Measurements from ENCODE around the gene F2RL1.
"Not testable (repeated sequence)": the region's sequence is repeated elsewhere in the genome, so short reads cannot be mapped to it uniquely, and the experiment has no call there.

Gene F2RL1

GRCh38 chr5:76807296-76807695, 11.5 kb upstream of the F2RL1 start:
- DNase-seq = peak in 1 of 4 experiments; percentile 10

- DNase-seq = no peak
Measured at GRCh38 chr5:76808141-76808691, 10.6 kb upstream of the F2RL1 start.

- DNase-seq = no peak
Measured at GRCh38 chr5:76809141-76809540, 9.7 kb upstream of the F2RL1 start.

DNA sequence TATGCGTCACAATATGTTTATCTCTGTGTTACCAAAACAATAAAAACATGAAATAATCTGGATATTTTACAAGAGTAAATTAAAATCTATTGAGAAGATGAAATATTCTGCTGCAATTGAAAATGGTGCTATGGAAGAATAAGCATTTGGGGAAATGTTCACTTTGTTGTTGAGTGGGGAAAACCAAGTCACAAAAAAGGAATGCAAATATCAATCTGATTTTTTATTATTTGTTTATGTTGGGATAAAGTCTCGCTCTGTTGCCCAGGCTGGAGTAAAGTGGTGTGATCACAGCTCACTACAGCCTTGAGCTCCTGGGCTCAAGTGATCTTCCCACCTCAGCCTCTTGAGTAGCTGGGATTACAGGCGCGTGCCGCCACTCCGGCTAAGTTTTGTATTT, 8.6 kb upstream of the F2RL1 start:
- no peak for DNase-seq

DNA sequence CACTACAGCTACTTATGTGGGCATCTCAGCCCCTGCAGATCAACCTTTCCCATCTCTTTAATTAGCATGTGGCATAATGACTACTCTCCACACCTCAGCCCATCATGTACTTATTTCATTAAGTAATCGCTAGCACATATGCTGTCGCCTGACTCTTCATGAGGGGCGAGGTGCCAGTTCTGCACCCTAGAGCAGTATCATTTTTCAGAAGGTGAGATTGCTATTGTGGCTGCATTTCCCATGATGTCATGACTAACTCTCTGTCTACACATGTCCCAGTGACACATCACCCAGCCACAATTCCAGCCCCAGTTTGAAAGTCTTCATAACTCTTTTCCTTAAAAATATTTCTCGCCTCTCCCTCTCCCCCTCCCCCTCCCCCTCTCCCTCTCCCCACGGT, 7.6 kb upstream of the F2RL1 start:
- no peak for DNase-seq

GRCh38 chr5:76812209-76812608, 6.6 kb upstream of the F2RL1 start:
- DNase-seq = not testable (repeated sequence)

- DNase-seq = no peak
Measured at GRCh38 chr5:76813982-76814562, 4.8 kb upstream of the F2RL1 start.

DNA sequence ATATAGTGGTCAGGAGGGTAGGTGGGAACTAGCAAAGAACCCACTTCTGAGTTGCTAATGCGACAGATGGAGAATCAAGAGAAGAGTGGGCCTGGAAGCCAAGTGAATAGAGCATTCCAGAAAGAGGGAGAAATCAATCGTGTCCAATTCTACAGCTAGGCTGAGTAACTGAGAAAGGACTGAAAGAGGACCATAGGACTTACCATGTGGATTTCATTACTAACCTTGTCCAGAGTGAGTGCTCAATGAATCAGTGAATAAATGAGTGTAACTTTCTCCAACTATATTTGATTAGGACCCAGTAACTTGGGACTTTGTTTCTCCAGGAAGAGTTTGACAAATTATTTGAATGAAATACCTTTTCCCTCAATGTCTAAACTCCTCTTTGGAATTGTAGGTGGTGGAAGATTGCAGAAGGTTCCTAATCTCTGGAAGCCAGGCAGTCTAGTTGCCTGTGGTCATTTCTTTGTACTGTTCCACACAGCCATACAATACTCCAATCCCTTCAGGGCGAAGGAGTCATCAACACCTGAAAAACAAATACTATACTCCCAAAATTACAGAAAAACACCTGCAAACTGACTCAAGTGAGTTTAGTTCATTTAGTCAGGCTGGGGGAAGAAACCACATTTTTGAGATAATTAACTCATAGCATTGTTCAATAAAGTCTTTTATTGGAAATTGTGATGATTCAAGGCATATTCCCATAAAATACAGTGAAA, 2.6 kb upstream of the F2RL1 start:
- DNase-seq = no peak

GRCh38 chr5:76819851-76820525, 1.2 kb downstream of the F2RL1 start:
- peak in 2 of 4 experiments; percentile 5 to 9 for DNase-seq

DNA sequence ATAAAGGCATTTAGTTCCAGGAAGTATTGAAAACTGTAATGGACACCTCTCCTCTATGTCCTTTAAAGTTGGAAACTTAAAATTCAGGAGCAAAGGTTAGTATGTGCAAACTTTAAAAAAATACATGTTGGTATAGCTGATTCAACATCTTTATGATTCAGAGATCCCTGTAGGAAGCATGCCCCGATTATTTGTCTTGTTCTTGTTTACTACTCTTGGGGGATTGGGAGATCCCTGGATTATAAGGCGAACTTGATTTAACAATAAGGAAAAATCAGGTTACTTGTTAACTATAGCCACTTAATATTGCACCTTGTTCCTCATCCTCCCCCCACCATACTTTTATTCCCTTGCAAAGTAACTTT, 1.7 kb downstream of the F2RL1 start:
- no peak for DNase-seq

GRCh38 chr5:76821136-76821535, 2.3 kb downstream of the F2RL1 start:
- DNase-seq = no peak

GRCh38 chr5:76822105-76822731, 3.4 kb downstream of the F2RL1 start:
- not testable (repeated sequence) for DNase-seq

DNA sequence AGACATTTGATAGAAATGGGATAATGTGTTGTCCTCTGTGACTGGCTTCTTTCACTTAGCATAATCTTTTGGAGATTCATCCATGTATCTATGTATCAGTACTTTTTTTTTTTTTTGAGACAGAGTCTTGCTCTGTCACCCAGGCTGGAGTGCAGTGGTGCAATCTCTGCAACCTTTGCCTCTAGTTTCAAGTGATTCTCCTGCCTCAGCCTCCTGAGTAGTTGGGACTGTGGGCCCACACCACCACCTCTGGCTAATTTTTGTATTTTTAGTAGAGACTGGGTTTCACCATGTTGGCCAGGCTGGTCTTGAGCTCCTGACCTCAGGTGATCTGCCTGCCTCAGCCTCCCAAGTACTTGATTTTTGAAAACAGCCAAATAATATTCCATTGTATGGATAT, 7.6 kb downstream of the F2RL1 start:
- not testable (repeated sequence) for DNase-seq

DNA sequence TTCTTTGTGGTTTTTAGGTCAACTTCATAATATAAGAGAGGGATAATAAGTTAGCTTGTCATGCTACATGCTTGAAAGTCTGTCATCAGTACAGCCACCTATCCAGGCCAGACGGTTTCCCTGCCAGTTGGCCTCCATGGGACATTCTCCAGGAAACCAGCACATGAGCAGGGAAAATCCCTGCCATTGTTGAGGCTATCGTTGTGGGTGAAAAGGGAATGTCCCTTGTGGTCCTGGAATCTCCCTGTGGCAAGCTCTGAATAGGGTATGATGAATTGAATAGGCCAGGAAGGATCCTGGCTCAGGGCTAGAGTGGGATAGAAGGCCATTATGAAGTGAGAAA, 12.3 kb downstream of the F2RL1 start:
- no peak for DNase-seq

- DNase-seq = no peak
Measured at GRCh38 chr5:76836181-76836580, 17.4 kb downstream of the F2RL1 start.

DNA sequence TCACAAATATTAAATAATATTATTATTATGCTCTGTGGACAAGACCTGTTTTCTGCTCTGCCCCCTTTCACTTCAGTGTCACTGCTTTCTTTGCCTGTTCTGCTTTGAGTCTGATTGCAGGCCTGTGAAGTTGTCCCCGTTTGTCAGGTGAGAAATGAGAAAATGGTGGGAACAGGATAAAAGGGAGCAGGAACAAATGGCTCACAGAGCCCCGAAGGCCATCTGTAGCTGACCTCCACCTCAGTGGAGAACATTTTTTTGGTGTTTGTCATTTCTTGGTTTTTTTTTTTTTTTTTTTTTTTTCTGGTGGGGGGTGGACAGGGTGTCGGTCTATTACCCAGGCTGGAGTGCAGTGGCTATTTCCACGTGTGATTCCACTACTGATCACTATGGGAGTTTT, 17.8 kb downstream of the F2RL1 start:
- no peak for DNase-seq

DNA sequence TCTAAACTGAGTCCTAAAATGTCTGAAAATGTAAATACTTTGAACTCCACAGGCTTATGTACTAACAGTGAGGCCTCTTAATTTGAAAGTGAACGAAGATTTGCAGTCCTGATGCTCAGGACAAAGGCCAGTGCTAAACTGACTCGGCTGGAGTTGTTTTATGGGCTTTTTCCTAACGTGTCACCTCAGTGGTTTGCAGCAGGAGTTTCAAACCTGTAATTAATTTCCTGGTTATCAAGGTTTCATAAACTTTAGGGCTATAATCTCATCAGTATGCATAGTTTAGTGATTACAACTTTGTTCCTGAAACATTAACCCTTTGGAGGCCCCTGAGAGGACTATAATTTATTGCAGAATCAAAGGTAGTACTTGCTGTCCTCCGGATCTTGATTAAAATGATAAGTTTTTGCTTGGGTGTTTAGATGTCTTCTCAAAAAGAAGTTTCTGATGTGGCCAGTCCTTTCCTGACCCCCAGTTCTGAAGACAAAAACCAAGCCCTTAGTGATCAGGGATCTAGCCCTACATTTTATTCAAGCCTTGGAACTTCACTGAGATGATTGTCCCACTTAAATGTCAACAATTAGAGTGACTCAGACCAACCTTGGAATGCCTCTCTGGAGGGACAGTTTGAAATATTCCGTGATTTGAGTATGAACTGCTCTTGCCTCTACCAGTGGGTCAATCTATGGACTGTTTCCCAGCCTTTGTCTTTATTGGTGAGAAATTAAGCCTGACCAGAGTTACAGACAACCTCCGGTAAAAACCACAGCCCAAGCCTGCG, 19.8 kb downstream of the F2RL1 start:
- no peak for DNase-seq

DNA sequence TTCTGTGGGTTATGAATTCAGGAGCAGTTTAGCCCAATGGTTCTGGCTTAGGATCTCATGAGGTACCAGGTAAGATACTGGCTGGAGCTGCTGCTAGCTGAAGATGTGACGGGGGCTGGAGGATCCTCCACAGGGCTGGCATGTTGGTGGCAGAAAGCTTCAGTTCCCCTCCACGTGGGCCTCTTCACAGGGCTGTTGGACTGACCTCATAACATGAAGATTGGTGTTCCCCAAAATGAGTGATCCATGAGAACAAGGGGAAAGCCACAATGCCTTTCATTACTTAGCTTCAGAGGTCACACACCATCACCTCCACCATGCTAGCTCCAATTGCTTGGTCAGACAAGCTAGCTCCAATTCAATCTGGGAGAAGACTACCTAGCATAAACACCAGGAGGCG, 22.5 kb downstream of the F2RL1 start:
- DNase-seq = peak in 3 of 4 experiments; percentile 29 to 50 (median 47)

- no peak for DNase-seq
Measured at GRCh38 chr5:76845890-76846289, 27.1 kb downstream of the F2RL1 start.

DNA sequence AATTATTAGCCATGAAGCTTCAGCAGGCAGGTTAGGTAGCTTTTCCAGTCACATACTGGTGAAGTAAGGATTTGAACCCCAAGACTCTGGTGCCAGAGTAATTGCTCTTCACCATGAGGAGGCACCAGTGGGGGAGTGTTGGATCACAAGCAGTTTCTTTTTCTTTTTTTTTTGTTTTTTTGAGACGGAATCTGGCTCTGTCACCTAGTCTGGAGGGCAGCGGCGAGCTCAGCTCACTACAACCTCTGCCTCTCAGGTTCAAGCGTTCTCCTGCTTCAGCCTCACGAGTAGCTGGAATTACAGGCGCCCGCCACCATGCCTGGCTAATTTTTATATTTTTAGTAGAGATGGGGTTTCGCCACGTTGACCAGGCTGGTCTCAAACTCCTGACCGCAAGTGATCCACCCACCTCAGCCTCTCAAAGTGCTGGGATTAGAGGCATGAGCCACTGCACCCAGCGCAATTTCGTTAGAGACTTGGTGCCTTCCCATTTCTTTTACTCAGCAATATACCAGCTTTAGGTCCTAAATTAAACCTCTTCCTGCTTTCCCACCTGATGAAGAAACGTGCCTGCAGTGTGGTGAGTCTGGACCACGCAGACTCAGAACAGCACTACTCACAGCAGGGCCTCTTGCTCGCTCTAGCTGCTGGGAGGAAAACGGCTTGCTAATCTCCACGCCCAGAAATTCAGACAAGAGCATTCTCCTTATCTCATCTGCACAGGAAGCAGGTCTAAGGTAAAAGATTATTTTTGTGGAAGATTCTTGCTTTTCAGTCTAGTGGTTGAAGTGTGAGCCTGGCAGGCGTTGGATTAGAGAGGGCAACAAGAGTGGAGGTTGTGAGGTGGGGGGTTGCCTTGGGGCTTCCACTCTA, 30.8 kb downstream of the F2RL1 start, which contains the start of gene S100Z:
Gene S100Z (plus strand): TSS at position 596 of the 873 bp plus-strand sequence. CDS start 25,346 bp downstream, outside the sequence.
- peak in 3 of 4 experiments; percentile 39 to 56 (median 48) for DNase-seq

- DNase-seq = peak; percentile 47 to 76 (median 66)
Measured at GRCh38 chr5:76850543-76851145, 31.8 kb downstream of the F2RL1 start.
